ENCODE measurements around the gene PPP4R4.

Gene PPP4R4

GRCh38 chr14:94173885-94174603, at the start of gene PPP4R4:
PPP4R4 (plus strand) TSS chr14:94174322; CDS start chr14:94174466, 144 bp downstream.
- DNase-seq = peak; percentile 81

GRCh38 chr14:94124582-94125377, 49.3 kb upstream of the PPP4R4 start:
- DNase-seq = no peak

- no peak for DNase-seq
These were observed 48.3 kb upstream of the PPP4R4 start for GRCh38 chr14:94125659-94126418.

GRCh38 chr14:94126419-94126677, 47.8 kb upstream of the PPP4R4 start:
- DNase-seq = no peak

- no peak for DNase-seq
These were observed 47.3 kb upstream of the PPP4R4 start for GRCh38 chr14:94126800-94127199.

GRCh38 chr14:94127330-94127729, 46.8 kb upstream of the PPP4R4 start:
- DNase-seq = no peak

DNA sequence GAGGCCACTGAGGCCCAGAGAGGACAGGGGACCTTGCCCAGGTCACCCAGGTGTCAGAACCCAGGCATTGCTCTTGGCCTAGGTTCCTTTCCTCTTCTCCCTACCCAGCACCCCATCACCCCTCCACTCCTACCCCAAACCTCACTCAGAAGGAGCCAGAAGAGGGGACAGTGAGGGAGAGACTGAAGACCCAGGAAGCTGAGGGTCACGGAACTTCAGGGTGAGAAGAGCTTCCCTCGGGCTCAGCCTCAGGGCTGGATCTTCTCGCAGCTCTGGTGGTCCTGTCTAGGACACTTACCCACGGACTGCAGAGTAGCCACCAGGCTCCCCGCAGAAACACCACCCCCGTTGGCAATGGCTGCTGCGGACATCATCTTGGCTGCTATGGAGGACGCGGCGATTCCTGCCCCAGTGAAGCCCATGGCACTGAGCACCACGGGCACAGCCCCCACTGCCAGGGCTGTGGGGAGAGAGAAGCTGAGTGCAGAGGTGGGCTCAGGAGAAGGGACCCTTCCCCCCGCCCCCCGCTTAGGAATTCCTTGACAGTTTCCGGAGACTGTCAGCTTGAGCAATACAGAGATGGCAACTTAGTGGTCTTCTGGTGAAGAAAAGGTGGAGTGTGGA, 45.8 kb upstream of the PPP4R4 start:
- DNase-seq = no peak

DNA sequence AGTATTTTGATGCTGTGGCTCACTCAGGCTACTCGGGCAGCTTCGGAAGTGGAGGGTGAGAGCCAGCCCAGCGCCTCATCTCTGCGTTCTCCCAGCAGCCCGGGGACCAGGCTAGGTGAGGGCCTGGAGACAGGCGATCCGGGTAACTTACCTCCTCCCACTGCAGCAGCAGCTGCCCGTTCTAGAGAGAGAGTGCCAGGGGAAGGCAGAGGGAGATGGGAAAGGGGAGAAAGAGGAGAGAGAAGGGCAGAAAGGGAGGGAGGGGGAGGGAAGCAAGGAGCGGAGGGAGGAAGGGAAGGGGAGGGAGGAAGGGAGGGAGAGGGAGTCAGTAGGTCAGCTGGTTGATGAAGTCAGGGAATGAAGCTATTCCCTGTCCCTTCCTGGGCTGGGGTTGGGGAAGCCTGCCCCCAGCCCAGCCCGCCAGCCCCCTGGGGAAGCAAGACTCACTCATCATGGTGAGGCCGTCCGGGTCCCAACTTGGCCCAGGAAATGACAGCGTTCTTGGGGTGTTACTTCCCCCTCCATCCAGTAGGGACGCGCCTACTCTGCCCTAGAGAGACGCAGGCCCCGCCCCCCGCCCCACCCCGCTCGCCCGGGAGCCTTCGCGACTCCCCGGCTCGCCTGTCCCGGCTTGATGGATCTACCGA, 44.9 kb upstream of the PPP4R4 start, which contains the start of gene IFI27L2:
Gene IFI27L2 (minus strand): TSS at position 494 of the 647 bp plus-strand sequence. CDS start 40 bp downstream, at position 454.
- peak; percentile 49 for DNase-seq

DNA sequence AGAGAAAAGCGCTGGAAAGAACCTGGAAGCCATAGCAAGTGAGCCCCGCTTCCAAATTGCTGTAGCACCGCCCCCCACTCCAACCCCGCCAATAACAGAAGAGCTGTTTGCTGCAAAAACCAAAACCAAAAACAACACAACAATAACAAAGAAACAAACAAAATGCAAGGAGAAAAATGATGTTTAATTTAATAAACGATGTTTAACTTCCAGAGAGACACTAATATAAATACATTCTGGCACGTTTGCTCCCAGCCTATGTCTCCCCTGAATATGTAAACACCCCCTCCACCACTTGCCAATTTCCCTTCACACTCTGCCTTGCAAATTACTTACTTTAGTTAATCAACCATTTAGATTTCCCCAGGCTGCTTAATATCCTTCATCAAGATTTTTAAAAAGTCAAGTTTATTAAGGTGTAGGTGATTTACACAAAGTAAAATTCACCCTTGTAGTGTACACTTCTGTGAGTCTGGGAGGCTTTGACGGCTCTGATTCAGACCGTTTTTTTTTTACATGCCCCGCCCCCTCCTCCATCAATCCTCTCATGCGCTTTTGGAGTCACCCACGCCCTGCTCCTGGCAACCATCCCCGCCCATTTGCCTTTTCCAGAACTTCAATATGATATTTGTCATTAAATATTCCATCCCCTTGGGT, 44.2 kb upstream of the PPP4R4 start:
- DNase-seq = no peak

DNA sequence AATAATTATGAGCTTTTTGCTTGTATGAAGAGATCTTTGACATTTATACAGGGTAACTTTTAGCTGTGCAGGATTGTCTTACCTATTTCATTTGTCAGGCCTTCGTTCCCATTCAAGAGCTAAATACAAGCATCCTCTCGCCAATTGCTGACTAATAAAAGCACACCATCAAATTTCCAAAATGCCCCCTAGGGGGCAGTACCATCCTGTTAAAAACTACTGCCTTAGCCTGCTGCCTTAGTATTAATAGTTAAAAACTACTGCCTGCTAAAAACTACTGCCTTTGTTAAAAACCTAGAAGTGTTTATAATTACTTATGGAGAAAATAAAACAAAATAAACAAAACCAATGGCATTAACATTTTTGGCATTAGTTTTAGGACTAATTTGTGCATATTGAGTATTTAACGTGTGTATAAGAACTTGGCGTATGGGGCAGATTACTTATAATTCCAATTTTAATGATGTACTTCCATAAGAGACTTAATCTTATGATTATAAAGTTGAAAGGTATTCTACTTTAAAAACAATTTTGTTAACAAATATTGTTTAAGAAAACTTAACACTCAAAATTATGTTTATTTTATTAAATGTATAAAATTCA, 41.7 kb upstream of the PPP4R4 start:
- peak; percentile 62 for DNase-seq

- DNase-seq = no peak
These were observed 38.6 kb upstream of the PPP4R4 start for GRCh38 chr14:94135476-94135875.

DNA sequence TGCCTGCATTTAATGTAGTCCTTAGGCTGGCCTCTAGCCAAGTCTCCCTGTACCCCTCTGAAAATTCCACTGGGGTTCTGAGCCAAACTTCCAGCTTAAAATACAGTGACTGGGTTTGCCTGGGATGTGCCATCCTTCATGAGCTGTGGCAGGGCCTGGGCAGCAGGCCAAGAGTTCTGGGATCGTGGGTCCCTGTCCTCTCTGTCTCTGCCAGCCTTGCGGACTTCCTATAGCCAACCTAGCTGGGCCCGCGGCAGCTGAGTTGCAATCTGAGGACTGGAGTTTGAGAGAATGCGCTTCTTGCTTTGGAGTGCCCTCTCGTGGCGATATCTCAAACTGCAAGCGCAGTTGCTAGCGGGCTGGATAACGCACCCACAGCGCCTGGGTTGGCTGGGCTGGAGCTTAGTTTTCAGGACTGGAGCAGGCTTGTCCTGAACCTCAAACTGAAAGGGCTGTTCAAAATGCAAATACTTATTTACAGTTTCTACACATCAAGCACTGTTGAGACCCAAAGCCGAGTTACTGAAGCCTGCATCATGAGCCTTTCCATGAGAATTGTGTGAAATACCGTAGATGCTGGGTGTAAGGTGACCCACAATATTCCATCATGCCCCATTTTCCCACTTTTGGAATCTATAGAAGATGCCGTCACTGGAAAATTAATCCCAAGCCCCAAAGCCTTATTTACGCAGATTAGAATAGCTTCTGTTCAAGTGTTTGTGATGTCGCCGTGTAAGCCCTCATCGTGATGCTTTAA, 37.4 kb upstream of the PPP4R4 start:
- DNase-seq = peak; percentile 82

GRCh38 chr14:94138251-94138650, 35.9 kb upstream of the PPP4R4 start:
- no peak for DNase-seq

DNA sequence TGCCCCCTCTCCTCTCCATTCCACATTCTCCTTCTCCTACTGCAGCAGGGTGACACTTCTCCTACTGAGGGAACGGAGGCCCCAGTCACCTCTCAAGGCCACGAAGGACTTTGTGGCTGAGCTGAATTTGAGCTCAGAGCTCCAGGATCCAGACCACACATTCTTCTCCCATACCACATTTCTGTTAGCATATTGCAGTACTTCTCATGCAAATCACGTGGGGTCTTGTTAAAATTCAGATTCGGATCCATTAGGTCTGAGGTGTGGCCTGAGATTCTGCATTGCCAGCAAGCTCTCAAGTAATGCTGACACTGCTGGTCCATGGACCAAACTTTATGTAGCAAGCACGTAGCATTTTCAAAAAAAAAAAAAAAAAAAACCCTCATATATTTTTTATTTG, 35.1 kb upstream of the PPP4R4 start:
- DNase-seq = no peak

DNA sequence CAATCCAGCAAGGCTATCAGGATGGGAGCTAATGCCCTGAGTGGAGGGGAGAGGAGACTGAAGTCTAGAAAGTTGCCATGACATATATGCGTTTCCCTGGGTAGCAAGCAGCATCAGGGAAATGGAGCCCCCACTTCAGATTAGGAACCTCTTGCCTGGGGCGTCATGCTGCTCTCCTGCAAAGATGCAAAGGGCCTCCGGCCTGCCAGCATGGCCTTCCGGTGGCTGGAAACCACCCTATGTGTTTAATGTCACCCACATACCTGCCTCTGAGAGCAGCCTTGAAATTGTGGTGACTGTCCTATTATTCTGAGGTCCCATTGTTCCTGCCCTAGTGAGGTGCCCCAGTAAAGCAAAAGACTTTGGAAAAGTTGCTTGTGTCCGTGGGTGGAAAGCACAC, 34.7 kb upstream of the PPP4R4 start:
- DNase-seq = no peak

- DNase-seq = no peak
These were observed 31.9 kb upstream of the PPP4R4 start for GRCh38 chr14:94142247-94142646.

- DNase-seq = no peak
These were observed 31.3 kb upstream of the PPP4R4 start for GRCh38 chr14:94142836-94143235.

DNA sequence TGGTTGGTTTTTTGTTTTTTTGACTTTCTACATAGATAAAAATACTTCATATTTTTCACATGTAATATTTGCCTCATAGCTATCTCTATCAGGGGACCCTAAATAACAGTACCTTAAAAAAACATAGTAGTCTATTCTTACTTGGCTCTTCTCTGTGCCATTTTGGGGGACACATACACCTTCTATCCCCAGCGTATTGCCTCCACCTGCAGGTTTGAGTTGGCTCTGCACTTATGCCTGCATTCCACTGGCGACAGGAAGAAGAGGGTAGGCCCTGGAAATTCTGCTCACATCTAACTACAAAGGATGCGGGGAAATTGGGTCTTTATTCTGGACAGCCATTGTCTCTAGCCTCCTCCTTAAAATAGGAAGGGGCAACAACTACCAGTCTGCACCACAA, 30.9 kb upstream of the PPP4R4 start:
- DNase-seq = no peak

GRCh38 chr14:94143711-94144110, 30.4 kb upstream of the PPP4R4 start:
- DNase-seq = no peak

- DNase-seq = no peak
These were observed 29.4 kb upstream of the PPP4R4 start for GRCh38 chr14:94144765-94145164.
